Osteocyte (in vitro differentiated cells): ENCODE data around the gene HOMER2. TPM values are rescaled to one million over a fixed set of nuclear protein-coding genes. Genes with fewer than 3 reads are reported as not detected.

Experiments used
- DNase-seq: peaks from one replicate; pipeline ENCODE4 v3.0.0; 2021; ENCODE audit warnings: mixed read lengths; ENCODE audit not compliant: unreplicated experiment; ENCODE audit errors: extremely low spot score
- H3K27ac Mint-ChIP-seq: one replicate; pipeline ENCODE4 v1.8.0; 2021; ENCODE audit warnings: mild to moderate bottlenecking, mixed read lengths; ENCODE audit not compliant: unreplicated experiment
- H3K27me3 Mint-ChIP-seq: one replicate; pipeline ENCODE4 v1.8.0; 2021; ENCODE audit warnings: mixed read lengths; ENCODE audit not compliant: unreplicated experiment
- H3K36me3 Mint-ChIP-seq: one replicate; pipeline ENCODE4 v1.8.0; 2021; ENCODE audit warnings: mixed read lengths; ENCODE audit not compliant: unreplicated experiment
- H3K4me1 Mint-ChIP-seq: one replicate; pipeline ENCODE4 v1.8.0; 2021; ENCODE audit warnings: mixed read lengths; ENCODE audit not compliant: unreplicated experiment
- H3K4me3 Mint-ChIP-seq: one replicate; pipeline ENCODE4 v1.8.0; 2021; ENCODE audit warnings: mild to moderate bottlenecking, moderate library complexity, mixed read lengths; ENCODE audit not compliant: unreplicated experiment
- H3K9me3 Mint-ChIP-seq: one replicate; pipeline ENCODE4 v1.8.0; 2021; ENCODE audit warnings: mixed read lengths; ENCODE audit not compliant: unreplicated experiment
- CTCF ChIP-seq: fragments of 200-600 bp; sonication (generic); IDR thresholded peaks from 2 replicates; pipeline ENCODE4 v1.5.0; 2021; ENCODE audit warnings: antibody characterized with exemption, mild to moderate bottlenecking, moderate library complexity
- total RNA-seq: library from RNA; stranded (reverse); gene quantifications from 2 replicates; pipeline ENCODE4 v1.2.1, GENCODE V29; 2021

HOMER2 gene
- total RNA-seq, 1 donor from 2014 or later, result 6.3 TPM

- Mint-ChIP-seq H3K4me3 (no peak overlapping the region), H3K27me3 (no peaks in the 10 kb centered on the region), H3K36me3 (no peaks in the 10 kb centered on the region), H3K9me3 (no peaks in the 10 kb centered on the region), H3K27ac (no peak overlapping the region), H3K4me1 (no peaks in the 10 kb centered on the region)
- DNase-seq, result peak; percentile 27
- no peak for TF ChIP-seq CTCF
Measured at GRCh38 chr15:82864967-82865366, 87.6 kb downstream of the HOMER2 start.

- TF ChIP-seq CTCF, result no peak
- DNase-seq, result peak; percentile 71
- H3K27ac Mint-ChIP-seq, result no peak overlapping the region
- no peaks in the 10 kb centered on the region for H3K9me3 Mint-ChIP-seq
- H3K36me3 Mint-ChIP-seq, result no peaks in the 10 kb centered on the region
- no peaks in the 10 kb centered on the region for H3K4me1 Mint-ChIP-seq
- H3K27me3 Mint-ChIP-seq, result no peaks in the 10 kb centered on the region
- H3K4me3 Mint-ChIP-seq, result no peak overlapping the region
Measured at GRCh38 chr15:82862886-82863285, 89.6 kb downstream of the HOMER2 start.

- DNase-seq, result peak; percentile 62
- Mint-ChIP-seq H3K27me3 (no peaks in the 10 kb centered on the region), H3K4me1 (no peaks in the 10 kb centered on the region), H3K9me3 (no peaks in the 10 kb centered on the region), H3K27ac (no peak overlapping the region), H3K36me3 (no peaks in the 10 kb centered on the region), H3K4me3 (no peak overlapping the region)
- no peak for TF ChIP-seq CTCF
Measured at GRCh38 chr15:82858932-82859331, 93.6 kb downstream of the HOMER2 start.

- Mint-ChIP-seq H3K9me3 (no peaks in the 10 kb centered on the region), H3K27ac (no peak overlapping the region), H3K4me1 (no peaks in the 10 kb centered on the region), H3K27me3 (no peaks in the 10 kb centered on the region), H3K4me3 (no peak overlapping the region), H3K36me3 (no peaks in the 10 kb centered on the region)
- TF ChIP-seq CTCF, result no peak
- DNase-seq, result peak; percentile 66
Measured at GRCh38 chr15:82856397-82857170, 95.9 kb downstream of the HOMER2 start.

- H3K9me3 Mint-ChIP-seq, result no peaks in the 10 kb centered on the region
- peak; percentile 65 for DNase-seq
- TF ChIP-seq CTCF, result no peak
- peaks cover under 1% of the 10 kb centered on the region for H3K4me1 Mint-ChIP-seq
- no peak overlapping the region for H3K27ac Mint-ChIP-seq
- no peaks in the 10 kb centered on the region for H3K27me3 Mint-ChIP-seq
- H3K36me3 Mint-ChIP-seq, result no peaks in the 10 kb centered on the region
- no peak overlapping the region for H3K4me3 Mint-ChIP-seq
Measured at GRCh38 chr15:82855286-82856100, 97.0 kb downstream of the HOMER2 start.
